WTC11 (cell line): ENCODE measurements around the gene ANKRD2.

Source experiments
- FOXJ3 ChIP-seq: sonication (generic); formaldehyde crosslinking; IDR thresholded peaks from 2 replicates; pipeline ENCODE4 v1.9.0; 2021; ENCODE audit warnings: missing genetic modification reagents, mild to moderate bottlenecking, borderline replicate concordance
- TEAD4 ChIP-seq: sonication (generic); formaldehyde crosslinking; IDR thresholded peaks from 2 replicates; pipeline ENCODE4 v1.8.0; 2022; ENCODE audit warnings: mild to moderate bottlenecking, missing genetic modification reagents
- TP53 ChIP-seq: sonication (generic); formaldehyde crosslinking; IDR thresholded peaks from 2 replicates; pipeline ENCODE4 v1.8.1; 2023; ENCODE audit warnings: mild to moderate bottlenecking, missing genetic modification reagents
- ZNF138 ChIP-seq: sonication (generic); formaldehyde crosslinking; conservative IDR thresholded peaks from 2 replicates; pipeline ENCODE4 v1.8.1; 2022; ENCODE audit warnings: mild to moderate bottlenecking, moderate library complexity, missing genetic modification reagents
- ZNF219 ChIP-seq: sonication (generic); formaldehyde crosslinking; IDR thresholded peaks from 2 replicates; pipeline ENCODE4 v1.8.0; 2023; ENCODE audit warnings: missing genetic modification reagents, mild to moderate bottlenecking, borderline replicate concordance
- ZNF232 ChIP-seq: sonication (generic); formaldehyde crosslinking; IDR thresholded peaks from 2 replicates; pipeline ENCODE4 v1.8.0; 2022; ENCODE audit warnings: mild to moderate bottlenecking, missing genetic modification reagents
- ZNF396 ChIP-seq: fragments of 250-450 bp; sonication (Bioruptor Pico); IDR thresholded peaks from 2 replicates; pipeline ENCODE4 v1.8.0; 2021; ENCODE audit warnings: mild to moderate bottlenecking, moderate library complexity, borderline replicate concordance
- TF ChIP-seq, protein P1 (sequence below): fragments of 200-600 bp; IDR thresholded peaks from 2 replicates; pipeline ENCODE4 v1.8.0; 2022; ENCODE audit warnings: antibody characterized with exemption
- TF ChIP-seq, protein P2 (sequence below): sonication (generic); formaldehyde crosslinking; IDR thresholded peaks from 2 replicates; pipeline ENCODE4 v1.8.1; 2022; ENCODE audit warnings: low read depth, missing genetic modification reagents, borderline replicate concordance
- TF ChIP-seq, protein P3 (sequence below): sonication (generic); formaldehyde crosslinking; IDR thresholded peaks from 2 replicates; pipeline ENCODE4 v1.8.1; 2022; ENCODE audit warnings: mild to moderate bottlenecking, missing genetic modification reagents, moderate library complexity, borderline replicate concordance

DNA sequence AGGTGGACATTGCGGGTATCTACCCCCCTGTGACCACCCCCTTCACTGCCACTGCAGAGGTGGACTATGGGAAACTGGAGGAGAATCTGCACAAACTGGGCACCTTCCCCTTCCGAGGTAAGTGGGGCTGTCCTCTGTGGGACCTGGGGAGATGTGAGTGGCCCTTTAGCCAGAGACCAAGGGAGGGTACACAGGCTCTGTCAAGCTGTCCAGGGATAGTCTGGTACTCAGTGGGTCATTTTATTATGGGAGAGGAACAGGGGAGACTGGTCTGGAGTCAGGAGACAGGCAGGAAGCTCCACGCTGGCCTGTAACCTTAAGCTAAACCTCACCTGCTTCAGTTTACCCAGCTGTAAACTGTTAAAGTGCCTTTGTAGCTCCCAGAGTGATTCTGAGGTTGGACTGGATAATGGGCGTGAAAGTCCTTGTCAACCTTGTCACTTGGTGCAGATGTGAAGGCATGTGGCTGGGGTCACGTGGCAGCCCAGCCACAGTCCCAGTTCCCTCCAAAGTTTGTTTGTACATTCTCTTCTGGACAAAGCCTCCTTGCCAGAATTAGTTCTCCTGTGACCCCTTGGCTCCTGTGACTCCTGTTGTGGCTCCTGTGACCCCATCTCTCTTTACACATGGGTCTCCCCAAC is 12.3 kb downstream of the ANKRD2 start:
- TF ChIP-seq, protein P1, sequence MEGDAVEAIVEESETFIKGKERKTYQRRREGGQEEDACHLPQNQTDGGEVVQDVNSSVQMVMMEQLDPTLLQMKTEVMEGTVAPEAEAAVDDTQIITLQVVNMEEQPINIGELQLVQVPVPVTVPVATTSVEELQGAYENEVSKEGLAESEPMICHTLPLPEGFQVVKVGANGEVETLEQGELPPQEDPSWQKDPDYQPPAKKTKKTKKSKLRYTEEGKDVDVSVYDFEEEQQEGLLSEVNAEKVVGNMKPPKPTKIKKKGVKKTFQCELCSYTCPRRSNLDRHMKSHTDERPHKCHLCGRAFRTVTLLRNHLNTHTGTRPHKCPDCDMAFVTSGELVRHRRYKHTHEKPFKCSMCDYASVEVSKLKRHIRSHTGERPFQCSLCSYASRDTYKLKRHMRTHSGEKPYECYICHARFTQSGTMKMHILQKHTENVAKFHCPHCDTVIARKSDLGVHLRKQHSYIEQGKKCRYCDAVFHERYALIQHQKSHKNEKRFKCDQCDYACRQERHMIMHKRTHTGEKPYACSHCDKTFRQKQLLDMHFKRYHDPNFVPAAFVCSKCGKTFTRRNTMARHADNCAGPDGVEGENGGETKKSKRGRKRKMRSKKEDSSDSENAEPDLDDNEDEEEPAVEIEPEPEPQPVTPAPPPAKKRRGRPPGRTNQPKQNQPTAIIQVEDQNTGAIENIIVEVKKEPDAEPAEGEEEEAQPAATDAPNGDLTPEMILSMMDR, result no peak
- TF ChIP-seq, protein P2, sequence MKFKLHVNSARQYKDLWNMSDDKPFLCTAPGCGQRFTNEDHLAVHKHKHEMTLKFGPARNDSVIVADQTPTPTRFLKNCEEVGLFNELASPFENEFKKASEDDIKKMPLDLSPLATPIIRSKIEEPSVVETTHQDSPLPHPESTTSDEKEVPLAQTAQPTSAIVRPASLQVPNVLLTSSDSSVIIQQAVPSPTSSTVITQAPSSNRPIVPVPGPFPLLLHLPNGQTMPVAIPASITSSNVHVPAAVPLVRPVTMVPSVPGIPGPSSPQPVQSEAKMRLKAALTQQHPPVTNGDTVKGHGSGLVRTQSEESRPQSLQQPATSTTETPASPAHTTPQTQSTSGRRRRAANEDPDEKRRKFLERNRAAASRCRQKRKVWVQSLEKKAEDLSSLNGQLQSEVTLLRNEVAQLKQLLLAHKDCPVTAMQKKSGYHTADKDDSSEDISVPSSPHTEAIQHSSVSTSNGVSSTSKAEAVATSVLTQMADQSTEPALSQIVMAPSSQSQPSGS (CRISPR knock-in tag), result no peak
- TF ChIP-seq ZNF138 (CRISPR knock-in tag) (no peak), TEAD4 (CRISPR knock-in tag) (no peak), ZNF232 (no peak), FOXJ3 (CRISPR knock-in tag) (no peak), TP53 (CRISPR knock-in tag) (no peak), ZNF219 (CRISPR knock-in tag) (no peak), ZNF396 (CRISPR knock-in tag) (no peak)
- TF ChIP-seq, protein P3, sequence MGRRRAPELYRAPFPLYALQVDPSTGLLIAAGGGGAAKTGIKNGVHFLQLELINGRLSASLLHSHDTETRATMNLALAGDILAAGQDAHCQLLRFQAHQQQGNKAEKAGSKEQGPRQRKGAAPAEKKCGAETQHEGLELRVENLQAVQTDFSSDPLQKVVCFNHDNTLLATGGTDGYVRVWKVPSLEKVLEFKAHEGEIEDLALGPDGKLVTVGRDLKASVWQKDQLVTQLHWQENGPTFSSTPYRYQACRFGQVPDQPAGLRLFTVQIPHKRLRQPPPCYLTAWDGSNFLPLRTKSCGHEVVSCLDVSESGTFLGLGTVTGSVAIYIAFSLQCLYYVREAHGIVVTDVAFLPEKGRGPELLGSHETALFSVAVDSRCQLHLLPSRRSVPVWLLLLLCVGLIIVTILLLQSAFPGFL (CRISPR knock-in tag), result no peak
